GM18870 (cell line): ENCODE data around the gene TBC1D10A.
"Not testable (repeated sequence)": the region's sequence is repeated elsewhere in the genome, so short reads cannot be mapped to it uniquely, and the experiment has no call there.

Experiments used
- ATAC-seq: cut with Tn5 transposase; IDR thresholded peaks from one replicate; pipeline ENCODE4 v1.9.1; 2021; ENCODE audit warnings: moderate library complexity; ENCODE audit not compliant: unreplicated experiment

Gene TBC1D10A

DNA sequence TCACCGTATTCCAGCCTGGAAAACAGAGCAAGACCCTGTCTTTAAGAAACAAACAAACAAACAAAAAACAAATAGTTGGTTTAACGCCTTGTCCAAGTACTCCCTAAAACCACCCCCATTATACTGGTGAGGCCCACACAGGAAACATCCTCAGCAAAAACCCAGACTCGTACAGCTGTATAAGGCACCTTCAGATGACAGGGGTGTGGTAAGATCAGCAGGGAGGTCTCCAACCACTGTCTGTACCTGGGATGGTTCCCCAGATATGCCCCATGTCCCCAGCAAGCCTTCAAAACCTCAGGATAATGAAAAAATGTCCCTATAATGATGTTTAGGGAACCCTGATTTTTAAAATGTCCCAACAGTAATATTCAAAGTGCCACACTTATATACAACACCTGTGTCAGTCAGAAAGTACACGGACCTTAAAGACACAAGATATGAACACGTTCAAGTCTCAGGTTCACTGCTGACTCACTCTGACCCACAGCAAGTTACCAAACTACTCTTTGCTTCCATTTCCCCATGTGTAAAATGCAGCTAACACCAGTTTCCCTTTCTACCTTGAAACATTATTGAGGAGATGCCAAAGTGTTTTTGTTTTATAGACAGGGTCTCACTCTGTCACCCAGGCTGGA is 20.6 kb upstream of the TBC1D10A start:
- no peak for ATAC-seq

DNA sequence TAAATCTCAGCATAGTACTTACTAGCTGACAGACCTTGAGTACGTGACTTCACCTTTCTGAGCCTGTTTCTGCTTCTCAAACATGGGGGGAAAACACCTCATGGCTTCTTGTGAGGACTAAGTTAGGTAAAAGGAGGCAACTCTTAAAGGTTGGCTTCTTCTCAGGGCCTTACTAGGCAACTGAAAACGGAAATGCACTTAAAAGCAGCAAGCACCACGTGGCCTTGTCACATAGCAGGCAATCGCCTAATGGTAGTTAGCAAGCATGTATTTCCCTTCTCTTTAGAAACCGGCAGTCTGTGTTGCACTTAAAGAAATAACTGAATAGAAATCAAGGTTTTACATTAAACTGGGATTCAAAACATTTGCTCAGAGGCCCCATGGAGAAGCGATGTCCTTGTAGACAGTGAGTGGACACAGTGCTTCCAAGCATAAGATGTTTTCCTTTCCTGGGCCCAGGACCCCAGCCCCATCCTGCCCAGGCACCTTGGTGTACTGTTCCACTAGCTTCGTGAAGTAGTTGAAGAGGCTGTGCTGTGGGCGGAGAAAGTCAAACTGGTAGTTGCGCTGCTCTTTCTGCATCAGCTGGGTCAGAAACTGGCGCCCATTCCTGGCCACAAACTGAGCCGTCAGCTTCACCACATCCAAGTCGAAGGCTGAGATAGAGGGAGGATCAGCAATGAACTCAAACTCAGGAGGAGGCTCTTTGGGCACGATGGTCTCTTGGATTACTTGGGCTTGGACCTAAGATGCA is 17.9 kb upstream of the TBC1D10A start:
- no peak for ATAC-seq

DNA sequence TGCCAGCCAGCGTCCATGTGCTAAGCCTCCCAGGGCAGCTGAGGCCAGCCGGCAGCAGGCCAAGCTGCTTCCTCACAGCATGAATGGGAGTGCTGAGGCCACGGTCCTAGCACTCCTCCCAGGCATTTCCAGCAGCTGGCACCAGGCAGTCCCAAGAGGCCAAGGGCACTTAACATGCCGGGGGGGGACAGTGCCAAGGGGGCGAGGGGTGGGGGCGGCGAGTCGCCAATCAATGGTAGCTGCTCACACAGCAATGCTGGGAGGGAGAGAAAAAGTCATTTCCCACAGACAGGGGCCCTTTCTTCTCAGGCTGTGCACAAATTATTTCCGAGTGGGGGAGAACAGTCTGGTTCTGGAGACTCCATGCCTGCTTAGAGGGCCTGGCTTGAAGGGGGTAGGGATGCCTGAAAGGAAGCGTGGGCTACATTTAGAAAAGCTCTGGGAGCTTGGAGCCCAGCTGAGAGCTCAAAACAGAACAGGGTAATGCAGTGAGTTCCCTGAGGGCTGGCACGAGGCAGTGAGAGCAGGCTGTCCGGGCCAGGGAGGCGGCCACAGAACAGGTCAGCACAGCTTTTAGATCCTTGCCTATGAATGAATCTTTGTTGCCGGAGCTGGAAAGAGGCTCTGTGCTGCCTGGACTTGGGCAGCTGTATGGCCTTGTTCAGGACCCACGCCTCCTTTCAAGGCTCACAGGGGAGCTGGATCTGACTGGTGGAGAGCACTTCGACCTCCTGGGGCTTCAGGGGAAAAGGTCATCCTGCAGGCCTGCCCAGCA is 14.4 kb upstream of the TBC1D10A start:
- no peak for ATAC-seq

DNA sequence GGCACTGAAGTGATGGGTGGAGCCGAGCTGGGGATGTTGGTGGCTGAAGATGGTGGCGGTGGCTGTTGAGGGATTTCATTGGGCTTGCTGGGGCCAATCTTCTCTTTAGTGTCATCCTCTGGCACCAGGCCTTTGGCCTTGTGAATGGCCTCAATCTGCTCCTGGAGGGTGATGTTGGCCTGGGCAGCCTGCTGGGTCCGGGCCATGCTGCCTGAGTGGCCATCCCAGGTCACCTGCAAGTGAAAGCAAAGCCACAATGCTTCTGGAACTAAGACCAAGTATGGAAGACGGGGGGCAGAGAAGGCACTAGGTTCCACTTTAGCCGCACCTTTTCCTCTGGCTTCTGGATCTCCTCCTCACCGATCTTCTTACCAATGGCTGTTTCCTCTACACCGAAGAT is 12.1 kb upstream of the TBC1D10A start:
- ATAC-seq = no peak

DNA sequence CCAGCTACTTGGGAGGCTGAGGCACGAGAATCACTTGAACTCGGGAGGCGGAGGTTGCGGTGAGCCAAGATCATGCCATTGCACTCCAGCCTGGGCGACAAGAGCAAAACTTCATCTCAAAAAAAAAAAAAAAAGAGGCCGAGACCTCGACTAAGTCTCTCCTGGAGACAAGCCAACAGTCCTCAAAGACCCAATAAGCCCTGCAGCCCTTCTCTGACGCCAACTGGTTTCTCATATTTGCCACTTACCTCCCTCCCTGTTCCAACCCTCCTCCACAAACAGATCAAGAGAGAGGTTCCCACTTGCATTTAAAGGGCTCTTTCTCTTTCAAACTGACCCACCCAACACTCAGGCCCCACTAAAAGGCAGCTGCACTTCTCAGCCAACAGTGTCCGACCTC is 11.6 kb upstream of the TBC1D10A start:
- ATAC-seq = not testable (repeated sequence)

DNA sequence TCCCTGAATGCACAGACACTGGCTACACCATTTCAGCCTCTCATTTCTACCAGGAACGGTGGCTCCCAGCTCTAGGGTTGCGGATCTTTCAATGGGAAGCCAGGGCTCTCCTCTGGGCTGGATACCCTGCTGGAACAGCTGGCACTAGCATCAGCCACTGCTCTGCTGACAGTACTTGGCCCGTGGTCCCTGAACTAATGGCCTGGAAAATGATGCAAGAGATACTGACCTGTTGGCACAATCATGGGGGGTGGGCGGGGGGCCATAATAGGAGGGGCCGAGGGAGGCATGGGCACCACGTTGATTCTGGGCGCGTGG is 10.7 kb upstream of the TBC1D10A start:
- no peak for ATAC-seq

DNA sequence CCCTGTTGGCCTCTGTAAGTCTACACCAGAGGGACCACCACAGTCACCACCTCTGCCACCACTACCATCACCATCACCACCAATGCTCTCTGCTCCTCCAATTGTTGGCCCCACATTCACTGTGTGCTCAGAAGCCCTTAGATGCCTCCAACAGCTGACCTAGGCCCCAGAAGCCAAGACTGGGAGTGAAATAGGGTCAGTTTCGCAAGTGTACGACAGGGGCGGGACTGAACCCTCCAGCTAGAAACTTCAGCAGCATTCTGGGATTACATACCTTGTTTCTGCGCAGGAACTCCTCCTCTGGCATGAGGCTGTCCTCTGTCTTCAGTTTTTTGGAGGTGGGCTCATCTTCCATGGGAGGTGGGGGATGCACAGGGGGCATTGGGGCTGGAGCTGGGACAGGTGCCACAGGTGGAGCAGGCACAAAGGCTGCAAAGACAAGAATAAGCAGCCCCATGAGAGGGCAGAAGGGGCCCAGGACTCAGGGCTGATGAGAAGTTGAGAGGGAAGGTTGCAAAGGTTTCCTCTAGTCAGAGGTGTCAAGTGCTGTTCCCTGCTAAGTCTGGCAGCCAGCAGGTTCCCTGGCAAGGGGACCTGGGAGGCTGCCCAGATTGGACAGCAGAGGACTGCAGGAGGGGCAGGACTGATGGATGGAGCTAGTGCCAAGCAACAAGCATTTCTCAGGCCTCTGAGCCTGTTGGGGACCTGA is 10.2 kb upstream of the TBC1D10A start:
- no peak for ATAC-seq

DNA sequence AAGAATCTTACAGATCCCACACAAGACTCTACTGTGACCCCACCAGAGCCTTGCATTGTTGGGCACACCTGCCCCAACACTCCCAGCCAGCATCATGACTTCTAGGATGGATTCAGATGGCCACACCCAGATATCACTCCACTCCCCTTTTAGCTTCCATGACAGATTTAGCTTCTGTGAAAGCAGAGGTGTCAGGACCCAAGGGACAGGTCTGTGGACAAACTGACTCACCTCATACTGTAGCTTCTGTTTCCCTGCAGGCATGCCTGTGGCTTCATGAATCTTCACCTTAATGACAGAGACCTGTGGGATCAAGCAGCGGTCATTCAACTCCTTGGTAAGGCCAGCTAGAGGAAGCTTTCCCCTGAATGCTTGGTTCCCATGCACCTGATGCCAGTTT is 8.5 kb upstream of the TBC1D10A start:
- ATAC-seq = no peak

DNA sequence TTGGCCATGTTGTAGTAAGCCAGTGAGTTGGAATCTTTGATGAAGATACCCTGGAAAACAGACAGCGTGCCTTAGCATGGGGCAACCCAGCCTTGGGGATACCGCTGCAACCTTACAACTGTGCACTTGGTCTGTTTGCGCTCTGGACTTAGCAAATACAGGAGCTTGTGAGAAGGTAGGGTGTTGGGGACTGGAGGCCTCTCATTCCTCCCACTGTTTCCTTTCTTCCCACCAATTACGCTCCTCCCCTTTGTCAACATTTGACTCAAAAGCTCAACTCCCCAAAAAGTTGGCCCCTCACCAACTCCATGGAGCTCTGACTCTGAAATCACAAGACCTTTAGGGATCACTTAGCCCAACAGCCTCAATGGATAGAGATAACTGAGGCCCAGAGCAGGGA is 7.9 kb upstream of the TBC1D10A start:
- ATAC-seq = no peak

DNA sequence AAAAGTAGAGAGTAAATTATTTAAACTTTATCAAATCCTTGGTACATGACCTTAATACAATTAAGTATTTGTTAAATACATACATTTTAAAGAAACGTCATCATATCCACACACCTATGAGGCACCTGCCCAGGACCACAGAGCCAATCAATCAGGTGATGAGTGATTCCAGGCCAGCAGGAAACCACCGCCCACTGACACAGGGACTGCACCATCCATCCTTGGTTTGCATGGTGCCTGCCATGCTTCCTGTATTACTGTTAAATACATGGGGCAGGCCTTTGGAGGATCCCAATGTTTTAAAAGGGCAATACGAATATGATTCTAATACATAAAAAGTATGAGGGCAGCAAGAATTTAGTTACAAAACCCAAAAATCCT is 7.0 kb upstream of the TBC1D10A start:
- ATAC-seq = no peak

DNA sequence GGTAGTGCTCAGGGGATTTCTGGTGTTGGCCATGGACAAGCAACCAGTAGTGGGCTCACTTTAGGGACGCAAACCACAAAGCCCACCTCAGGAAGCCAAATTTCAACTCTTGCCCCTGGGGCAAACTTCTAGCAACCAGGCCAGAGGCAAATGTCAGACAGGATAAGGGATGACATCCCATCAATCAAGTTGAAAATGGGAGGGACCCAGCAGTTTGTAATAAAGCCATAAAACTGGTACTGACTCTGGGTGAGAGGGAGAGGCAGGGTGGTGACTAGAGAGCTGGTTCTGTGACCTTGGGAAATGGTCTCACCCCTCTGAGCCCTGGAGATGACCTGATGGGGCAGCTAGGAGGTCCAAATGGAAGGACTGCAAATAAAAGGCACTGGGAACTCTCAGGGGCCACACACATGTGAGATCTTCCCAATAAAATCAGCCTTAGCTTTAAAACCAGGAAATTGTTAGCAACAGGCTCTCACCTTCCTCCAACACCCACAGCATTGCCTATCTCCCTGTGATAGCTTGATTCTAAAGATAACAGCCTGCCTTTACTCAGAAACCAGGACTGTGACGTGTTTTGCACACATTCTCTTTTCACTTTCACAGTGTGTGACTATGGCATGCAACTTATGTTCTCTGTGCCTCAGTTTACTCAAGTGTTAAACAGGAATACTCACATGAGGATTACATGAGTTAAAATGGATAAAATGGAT is 6.4 kb upstream of the TBC1D10A start:
- no peak for ATAC-seq

DNA sequence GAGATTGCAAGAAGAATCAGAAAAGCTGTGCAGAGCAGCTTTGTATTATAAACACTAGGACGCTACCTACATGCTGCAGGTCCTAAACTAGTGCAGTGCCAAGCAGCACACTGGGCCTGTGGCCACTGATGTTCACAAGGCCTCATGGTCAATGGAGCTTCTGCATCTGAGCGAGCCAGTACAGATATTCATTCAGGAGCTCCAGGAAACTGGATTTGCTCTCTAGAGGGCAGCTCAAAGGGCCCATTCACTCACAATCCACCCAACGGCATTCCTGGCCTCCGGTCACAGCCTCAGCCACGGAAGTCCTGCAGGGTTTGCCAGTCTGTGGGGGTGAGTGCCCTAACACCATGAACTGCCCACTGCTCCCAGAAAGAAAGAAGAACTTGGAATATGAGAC is 5.8 kb upstream of the TBC1D10A start:
- ATAC-seq = no peak

DNA sequence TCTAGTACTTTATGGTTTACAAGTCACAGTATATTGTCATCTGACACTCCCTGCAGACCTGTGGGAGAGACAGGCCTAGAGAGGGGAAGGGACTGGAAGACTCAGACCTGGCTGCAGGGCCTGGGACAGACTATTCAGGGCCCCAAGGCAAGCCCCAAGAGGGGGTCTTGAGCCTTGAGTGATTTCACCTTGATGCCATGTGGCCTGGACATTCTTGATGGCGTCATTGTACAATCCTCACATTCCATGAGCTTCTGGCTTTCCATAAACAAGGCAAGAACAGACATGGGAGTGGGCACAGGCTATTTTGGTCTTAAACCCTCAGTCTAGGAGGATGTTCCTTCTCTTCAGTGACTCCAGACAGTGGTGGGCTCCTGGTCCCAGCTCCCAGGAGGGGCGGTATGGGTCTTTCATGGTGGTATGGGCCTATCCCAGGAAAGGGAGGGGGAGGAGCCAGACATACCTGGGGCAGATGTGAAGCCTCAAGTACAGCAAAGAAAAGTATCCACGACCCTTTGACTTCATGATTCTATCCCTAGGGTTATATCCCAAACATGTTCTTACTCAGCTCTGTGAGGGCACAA is 1.8 kb upstream of the TBC1D10A start:
- no peak for ATAC-seq

DNA sequence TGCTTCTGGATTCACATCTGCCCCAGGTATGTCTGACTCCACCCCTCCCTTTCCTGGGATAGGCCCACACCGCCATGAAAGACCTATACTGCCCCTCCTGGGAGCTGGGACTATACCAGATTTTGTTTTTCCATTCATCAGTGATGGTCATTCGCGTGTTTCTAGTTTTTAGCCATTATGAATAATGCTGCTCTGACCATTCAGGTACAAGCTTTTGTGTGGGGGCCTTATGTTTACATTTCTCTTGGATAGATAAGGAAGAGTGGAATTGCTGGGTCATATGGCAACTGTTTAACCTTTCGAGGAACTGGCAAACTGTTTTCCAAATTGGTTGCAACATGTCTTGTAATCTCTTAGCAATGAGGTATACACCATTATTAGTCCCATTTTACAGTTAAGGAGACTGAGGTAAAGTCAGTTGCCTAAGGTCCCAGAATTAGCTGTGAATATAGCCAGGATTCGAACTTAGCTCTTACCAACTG is 1.2 kb upstream of the TBC1D10A start:
- ATAC-seq = no peak

DNA sequence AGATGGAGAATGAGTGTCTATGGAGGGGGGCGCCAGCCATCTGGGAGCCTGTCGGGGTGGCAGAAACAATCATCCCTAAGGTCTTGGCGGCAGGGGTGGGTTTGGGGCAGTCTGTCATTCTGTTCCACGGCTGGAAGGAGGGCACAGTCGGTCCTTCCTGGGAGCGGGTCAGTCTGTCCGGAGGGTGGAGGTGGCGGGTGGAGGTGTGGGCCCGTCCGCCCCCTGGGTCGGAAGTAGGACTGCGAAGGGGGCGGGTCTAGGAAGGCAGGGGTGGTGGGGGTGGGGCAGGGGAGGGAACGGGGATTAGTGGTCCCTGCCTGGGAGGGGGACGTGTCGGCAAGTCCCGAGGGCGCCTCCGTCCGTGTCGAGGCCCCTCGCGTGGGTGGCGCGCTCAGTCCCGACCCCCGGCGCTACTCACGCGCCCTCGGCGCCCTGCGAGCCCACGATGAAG is 461 bp downstream of the TBC1D10A start:
- ATAC-seq = no peak

DNA sequence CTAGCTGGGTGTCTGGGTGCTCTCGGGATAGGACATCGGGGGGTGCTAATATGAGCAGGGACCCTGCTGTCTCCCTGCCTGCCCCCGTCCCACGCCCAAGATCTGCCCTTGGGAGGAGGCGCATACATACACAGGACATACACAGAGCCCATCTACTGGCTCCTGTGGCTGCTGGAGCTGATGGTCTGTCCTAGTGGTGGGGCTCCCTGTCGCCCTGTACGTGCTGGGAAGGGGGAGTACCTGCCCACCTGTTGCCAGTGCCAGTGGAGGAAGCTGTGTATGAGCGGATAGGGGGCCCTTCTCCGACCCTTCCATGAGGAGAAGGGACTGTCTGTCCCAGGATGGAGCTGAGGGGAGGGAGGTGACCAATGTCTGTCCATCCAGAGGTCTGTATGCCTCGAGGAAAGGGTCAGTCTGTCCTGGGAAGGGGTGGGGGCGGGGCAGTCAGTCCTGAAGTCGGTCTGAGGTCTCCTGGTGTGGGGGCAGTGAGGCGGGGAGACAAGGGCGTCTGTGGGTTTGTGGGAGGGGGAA is 952 bp downstream of the TBC1D10A start:
- ATAC-seq = no peak

DNA sequence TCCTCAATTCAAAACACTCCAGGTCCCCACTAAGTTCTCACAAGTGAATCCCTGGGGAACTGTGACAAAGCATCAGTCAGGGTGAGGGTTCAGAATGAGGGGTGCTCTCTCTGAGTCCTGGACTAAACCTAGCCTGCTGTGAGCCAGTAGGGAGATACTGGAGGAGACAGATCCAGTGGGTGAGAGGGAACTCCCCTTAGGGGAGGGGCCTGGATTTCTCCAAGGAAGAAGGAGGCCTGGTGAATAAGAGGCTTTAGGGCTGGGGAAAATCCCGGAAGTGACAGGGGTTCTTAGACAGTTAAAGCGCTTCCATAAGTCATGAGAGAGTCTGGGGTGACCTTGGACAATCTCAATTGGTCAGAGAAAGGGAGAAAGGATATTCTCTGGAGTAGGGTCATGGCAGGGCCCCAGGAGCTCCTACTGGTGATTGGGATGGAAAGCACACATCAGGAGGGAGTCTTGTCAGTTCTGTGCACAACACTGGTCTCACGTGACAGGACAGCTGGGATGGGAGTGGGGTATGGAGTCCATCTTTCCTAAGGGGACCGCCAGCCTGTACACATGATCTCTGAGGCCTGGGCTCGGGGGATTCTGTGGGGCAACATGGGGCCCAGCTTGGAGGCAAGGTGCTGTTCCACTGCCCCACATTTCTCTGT is 1.5 kb downstream of the TBC1D10A start:
- no peak for ATAC-seq

DNA sequence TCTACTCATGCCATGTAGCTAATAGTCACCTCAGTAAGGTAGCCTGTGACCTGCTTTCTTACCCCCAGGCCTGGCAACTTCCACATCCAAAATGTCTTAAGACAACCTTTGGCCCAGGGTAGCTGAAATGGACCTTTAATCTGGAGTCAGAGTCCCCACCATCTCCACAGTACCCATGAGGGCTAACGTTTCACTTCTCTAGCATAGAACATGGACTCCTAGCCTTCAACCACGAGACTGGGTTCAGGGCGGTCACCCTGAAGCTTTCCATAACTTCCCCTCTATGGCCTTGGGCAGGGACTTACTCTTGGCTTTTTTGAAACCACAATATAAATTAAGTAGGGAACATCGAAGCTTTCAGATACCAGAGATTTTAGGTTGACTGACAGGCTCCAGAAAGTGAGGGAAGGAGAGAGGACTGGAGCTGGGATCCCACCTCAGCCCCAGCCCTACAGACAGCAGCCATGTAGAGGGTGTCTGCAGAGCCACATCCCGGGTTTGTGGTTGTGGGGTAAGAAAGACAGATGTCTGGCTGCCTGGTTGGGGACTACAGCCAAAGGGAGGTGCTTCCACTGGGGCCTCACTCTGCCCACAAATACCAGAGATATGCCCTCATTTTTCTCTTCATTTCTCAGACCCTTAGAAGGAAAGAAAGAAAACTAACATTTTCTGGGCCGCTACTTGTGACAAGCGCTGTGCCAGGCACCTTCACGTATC is 2.6 kb downstream of the TBC1D10A start:
- ATAC-seq = no peak

DNA sequence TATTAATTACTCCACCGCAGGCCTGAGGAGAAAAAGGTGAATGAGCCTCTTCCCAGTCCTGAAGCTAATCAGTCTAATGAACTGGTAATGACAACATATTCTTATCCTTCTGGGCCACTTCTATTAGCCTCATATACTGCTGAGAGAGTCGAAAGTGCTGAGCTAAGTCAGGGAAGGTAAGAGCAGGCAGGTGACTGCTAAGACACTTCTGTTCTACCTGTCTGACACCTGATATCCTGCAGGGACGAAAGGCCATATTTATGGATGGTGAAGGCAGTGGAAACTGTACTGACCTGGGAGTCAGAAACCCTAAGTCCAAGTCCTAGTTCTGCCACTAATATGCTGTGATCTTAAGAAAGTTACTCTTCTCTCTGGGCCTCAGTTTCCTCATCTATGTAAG is 3.5 kb downstream of the TBC1D10A start:
- ATAC-seq = no peak
